GM21381 (cell line): Measurements from ENCODE around the gene AAGAB.

ENCODE experiments used
- ATAC-seq: cut with Tn5 transposase; IDR thresholded peaks from one replicate; pipeline ENCODE4 v1.9.1; 2021; ENCODE audit warnings: mild to moderate bottlenecking, moderate library complexity; ENCODE audit not compliant: unreplicated experiment

The AAGAB gene

GRCh38 chr15:67190326-67190725, 64.1 kb downstream of the AAGAB start:
- no peak for ATAC-seq

DNA sequence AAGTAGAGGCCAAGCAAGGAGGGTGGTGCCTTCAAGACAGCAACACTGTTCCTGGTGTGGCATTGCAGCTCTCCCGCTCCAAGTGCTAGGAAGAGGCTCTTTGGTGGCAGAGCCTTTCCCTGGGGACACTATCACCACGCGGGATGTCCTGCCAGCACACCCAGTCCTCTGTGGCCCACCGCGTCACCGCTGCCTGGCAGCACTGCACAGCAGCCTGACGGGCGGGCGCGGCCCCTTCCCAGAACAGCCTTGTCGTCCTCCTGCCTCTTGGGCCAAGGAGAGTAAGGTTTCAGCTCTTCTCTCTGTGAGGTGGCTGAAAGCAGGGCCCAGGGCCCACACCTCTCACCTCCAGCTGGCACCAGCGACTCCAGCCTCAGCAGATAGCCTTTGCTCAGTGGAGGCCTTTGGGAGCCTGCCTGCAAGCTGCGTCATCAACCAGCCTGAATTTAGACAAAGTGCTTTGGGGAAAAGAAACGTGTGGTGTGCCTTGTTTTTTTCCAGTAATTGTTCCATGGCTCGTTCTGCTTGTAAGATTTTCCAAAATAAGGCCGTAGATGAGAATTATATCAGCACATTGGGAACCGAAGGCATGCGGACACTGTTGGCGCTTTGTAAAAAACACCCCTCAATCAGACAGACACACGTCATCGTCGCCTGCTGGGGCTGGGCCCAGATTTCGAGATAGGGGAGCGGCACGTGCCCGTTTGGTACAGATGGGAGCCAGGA, 65.0 kb downstream of the AAGAB start:
- ATAC-seq, result no peak

DNA sequence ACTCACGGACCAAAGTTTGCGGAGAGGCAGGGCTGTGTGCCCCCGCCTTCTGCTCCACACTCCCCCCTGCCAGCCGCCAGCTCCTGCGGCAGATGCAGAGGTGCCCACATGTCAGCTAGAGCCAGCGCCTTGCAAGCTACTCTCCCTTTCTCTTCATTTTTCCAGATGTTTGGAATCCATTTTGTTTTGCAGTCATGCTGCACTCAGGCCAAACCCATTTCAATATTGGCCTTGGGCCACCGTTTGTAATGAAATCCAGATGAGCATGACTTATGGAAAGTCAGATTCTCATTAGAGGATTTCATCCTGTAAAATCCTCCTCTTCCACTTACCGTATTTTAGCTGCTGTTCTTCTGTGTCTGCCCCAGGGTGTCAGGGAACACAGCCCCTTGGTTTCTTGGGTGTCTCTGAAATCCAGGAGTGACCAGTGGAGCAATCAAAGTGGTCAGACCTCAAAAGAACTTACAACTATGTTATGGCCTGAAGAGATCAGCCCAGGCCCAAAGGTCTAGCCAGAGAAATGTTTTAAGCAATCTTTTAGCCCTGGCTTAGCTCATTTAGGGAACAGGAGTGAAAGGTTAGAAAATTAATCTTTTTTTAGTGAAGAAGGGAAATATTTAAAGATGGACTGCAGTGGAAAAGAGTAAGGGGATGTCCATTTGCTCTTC, 65.8 kb downstream of the AAGAB start:
- ATAC-seq, result no peak

- ATAC-seq, result no peak
Measured at GRCh38 chr15:67187351-67187854, 67.1 kb downstream of the AAGAB start.

- no peak for ATAC-seq
Measured at GRCh38 chr15:67186688-67187087, 67.8 kb downstream of the AAGAB start.

DNA sequence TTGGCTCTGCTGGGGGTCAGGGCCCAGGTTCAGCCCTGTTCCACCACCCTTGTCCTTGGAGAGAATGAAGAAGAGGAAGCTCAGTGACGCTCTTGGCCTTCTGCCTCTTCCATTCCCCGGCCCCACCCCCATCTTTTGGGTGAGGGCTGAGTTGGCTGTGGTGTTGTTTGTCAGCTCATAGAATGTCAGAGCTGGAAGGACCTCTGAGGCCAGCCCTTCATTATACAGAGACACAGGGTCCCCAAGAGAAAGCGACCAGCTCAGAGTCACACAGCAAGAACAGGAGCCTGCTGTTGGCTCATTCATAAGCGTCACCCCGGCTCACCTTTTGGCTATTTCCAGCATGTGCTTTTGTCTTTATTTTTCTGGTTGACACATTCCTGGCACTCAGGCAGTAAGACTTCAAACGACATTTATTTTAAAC, 68.2 kb downstream of the AAGAB start:
- ATAC-seq, result no peak

- ATAC-seq, result no peak
Measured at GRCh38 chr15:67185621-67186225, 68.7 kb downstream of the AAGAB start.

GRCh38 chr15:67185051-67185450, 69.4 kb downstream of the AAGAB start:
- no peak for ATAC-seq

DNA sequence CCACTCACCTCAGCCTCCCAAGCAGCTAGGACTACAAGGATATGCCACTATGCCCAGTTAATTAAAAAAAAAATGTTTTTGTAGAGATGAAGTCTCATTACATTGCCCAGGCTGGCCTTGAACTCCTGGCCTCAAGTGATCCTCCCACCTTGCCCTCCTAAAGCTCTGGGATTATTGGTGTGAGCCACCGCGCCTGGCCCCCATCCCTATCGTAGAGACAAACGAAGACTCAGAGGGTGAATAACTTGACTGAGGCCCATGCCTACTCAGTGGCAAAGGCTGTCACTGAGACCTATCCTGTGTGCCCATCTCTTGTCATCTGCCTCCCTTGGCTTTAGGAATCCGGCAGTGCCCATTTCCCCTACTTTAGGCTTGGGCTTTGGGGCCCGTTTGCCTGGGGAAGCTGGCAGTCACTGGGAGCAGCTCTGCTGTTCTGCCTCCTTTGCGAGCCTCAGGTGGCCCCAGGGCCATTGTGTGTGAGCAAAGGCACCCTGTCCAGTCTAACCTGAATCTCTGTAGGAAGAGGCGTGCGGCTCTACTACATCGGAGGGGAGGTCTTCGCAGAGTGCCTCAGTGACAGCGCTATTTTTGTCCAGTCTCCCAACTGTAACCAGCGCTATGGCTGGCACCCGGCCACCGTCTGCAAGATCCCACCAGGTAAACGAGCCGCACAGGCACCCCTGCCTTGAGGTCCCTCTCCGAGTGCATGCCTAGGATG, 70.1 kb downstream of the AAGAB start:
- no peak for ATAC-seq

DNA sequence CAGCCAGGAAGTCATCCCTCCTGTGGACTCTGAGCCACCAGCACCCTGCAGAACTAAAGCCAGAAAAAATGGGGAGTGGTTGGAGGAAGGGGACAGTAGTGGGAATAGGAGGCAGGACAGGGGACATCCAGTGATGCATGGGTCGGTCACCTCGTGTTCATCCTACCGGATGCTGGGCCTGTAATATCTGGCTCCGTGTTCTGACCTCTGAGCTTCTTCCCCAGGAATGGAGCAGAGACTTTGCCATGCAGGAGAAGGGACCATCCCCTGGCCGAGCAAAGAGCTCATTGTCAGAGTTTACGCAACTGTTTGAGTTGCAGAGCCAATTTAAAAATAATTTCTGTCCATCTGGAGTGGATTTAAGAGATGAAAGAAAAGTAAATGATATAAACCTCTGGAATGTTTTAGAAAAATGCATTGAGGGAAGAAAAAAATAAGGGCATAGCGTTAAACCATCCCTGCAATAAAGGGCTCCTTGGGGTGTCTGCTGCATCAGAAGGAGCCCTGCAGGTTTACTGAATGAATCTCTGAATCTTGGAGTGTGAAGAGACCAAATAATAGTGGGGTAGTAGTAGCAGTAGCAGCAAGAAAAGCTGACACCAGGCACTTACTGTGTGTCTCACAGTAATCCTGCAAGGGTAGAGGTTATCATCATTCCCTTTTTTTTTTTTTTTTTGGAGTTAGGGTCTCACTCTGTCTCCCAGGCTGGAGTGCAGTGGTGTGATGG, 70.9 kb downstream of the AAGAB start:
- no peak for ATAC-seq

- no peak for ATAC-seq
Measured at GRCh38 chr15:67181221-67181639, 73.2 kb downstream of the AAGAB start.

DNA sequence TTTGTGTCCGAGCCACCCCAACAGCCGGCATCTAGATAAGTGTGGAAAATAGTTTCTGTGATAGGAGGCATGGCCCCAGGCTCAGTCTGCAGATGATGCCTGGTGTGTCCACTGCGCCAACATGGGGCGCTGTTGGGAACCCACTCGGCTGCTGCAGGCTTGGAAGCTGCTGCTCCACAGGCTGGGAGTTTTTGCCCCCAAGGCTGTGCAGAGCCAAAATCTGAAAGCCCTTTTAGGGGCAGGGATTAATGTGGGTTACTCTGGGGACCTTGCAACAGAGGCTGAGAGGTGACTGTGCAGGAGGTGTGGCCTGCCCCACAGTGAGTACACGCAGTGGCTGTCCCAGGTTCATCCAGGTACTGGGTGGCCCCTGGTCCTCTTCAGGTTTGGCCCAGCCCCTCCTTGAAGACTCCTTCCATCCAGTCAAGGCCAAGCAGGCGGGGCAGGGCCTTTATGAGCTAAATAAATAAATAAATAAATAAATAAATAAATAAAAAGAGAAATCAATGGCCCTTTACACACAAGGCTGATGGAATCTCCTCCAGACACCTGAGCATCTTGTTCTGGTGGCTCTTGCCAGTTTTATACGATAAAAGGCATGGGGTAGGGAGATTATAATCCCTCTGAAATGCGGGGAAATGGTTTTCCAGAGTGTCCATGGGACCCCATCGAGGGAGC, 73.8 kb downstream of the AAGAB start:
- ATAC-seq, result no peak

- no peak for ATAC-seq
Measured at GRCh38 chr15:67180035-67180434, 74.4 kb downstream of the AAGAB start.

DNA sequence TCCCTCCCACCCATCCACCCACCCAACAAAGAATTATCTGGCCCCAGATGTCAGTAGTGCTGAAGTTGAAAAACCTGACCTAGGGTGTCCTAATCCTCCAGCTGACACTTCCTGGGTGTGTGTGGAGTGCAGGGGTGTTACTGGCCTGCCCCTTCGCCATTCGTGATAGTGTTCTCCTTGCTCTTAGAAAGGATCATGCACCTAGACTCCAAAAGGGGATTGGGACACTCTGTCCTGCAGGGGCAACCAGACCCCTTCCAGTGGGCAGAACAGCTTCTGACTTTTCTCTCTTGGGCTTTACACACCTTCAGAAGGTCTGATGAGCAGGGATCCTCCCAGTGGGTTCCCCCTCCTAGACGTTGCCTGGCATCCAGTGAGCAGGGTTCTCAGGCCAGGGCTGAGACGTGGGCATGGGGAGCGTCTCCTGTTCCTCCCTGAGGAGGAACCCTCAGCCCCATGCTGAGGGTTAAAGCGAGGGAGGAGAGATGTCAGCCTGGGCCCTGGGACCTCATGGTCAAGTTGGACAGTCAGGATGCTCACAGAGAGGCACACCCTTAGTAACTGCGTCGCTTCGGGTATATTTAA, 75.0 kb downstream of the AAGAB start:
- ATAC-seq, result no peak

- no peak for ATAC-seq
Measured at GRCh38 chr15:67178569-67179210, 75.8 kb downstream of the AAGAB start.

- no peak for ATAC-seq
Measured at GRCh38 chr15:67177752-67178151, 76.7 kb downstream of the AAGAB start.

- ATAC-seq, result no peak
Measured at GRCh38 chr15:67176195-67176971, 78.1 kb downstream of the AAGAB start.

DNA sequence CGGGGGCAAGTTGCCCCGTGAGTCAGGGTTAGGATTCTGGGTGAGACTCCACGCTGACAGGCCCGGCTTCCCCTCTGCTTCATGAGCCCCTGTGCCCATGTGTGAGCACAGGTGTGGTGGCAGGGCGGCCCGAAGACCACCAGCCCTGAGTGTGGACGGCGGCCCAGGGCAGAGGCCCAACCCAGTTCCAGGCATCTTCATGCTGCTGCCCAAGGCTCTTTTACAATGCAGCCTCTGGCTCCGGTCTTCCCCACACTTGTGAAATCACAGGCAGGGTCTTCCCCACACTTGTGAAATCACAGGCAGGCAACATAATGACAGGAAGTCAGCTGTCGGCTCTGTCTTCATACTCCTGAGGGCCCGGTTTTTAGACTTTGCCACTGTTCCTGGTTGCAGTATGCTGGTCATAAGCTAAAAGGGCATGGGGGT, 78.8 kb downstream of the AAGAB start:
- no peak for ATAC-seq
